HepG2 (cell line): ENCODE results near the gene CFAP46.

Experiments
- ARHGAP35 ChIP-seq: sonication (generic); formaldehyde crosslinking; IDR thresholded peaks from 2 replicates; pipeline ENCODE4 v1.9.0; 2022; ENCODE audit warnings: mild to moderate bottlenecking, inconsistent platforms, moderate library complexity, missing genetic modification reagents, borderline replicate concordance
- HDAC6 ChIP-seq: fragments of 200-600 bp; sonication (generic); IDR thresholded peaks from 2 replicates; pipeline ENCODE4 v1.7.0; 2017; ENCODE audit warnings: mild to moderate bottlenecking, antibody characterized with exemption, low read length, low read depth
- POLR2A ChIP-seq, 2 experiments: IDR thresholded peaks; 2 replicates each; pipeline ENCODE4 v1.6.1; 2011; ENCODE audit warnings: low read depth in 2 of 2, low read length in 2 of 2, mild to moderate bottlenecking in 1 of 2, moderate library complexity in 1 of 2; ENCODE audit not compliant: insufficient read depth in 1 of 2
- PTBP1 ChIP-seq: fragments of 200-400 bp; formaldehyde crosslinking; IDR thresholded peaks from 2 replicates; pipeline ENCODE4 v1.6.1; 2018; ENCODE audit warnings: low read length, low read depth; ENCODE audit not compliant: poor library complexity, severe bottlenecking
- TFDP1 ChIP-seq: IDR thresholded peaks from 2 replicates; pipeline ENCODE4 v1.6.1; 2016; ENCODE audit warnings: missing compliant biosample characterization, missing genetic modification reagents, borderline replicate concordance
- ZBTB25 ChIP-seq: IDR thresholded peaks from 2 replicates; pipeline ENCODE4 v1.6.1; 2018; ENCODE audit warnings: missing genetic modification reagents
- TF ChIP-seq, protein P1 (sequence below): sonication (generic); formaldehyde crosslinking; IDR thresholded peaks from 2 replicates; pipeline ENCODE4 v1.5.0; 2020; ENCODE audit warnings: mild to moderate bottlenecking, missing genetic modification reagents, moderate library complexity
- TF ChIP-seq, protein P2 (sequence below): sonication (generic); formaldehyde crosslinking; IDR thresholded peaks from 2 replicates; pipeline ENCODE4 v1.5.0; 2020; ENCODE audit warnings: mild to moderate bottlenecking, missing genetic modification reagents

- TF ChIP-seq ARHGAP35 (CRISPR knock-in tag) (no peak), HDAC6 (no peak), POLR2A (IDR thresholded peaks at IDR 0.05; ENCODE audit: insufficient read depth in 1 of 2, low read depth in 2 of 2, low read length in 2 of 2) (no peak), PTBP1 (no peak), ZBTB25 (CRISPR knock-in tag) (no peak), TFDP1 (CRISPR knock-in tag) (no peak)
- TF ChIP-seq, protein P1, sequence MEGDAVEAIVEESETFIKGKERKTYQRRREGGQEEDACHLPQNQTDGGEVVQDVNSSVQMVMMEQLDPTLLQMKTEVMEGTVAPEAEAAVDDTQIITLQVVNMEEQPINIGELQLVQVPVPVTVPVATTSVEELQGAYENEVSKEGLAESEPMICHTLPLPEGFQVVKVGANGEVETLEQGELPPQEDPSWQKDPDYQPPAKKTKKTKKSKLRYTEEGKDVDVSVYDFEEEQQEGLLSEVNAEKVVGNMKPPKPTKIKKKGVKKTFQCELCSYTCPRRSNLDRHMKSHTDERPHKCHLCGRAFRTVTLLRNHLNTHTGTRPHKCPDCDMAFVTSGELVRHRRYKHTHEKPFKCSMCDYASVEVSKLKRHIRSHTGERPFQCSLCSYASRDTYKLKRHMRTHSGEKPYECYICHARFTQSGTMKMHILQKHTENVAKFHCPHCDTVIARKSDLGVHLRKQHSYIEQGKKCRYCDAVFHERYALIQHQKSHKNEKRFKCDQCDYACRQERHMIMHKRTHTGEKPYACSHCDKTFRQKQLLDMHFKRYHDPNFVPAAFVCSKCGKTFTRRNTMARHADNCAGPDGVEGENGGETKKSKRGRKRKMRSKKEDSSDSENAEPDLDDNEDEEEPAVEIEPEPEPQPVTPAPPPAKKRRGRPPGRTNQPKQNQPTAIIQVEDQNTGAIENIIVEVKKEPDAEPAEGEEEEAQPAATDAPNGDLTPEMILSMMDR (CRISPR knock-in tag), result no peak
- TF ChIP-seq, protein P2, sequence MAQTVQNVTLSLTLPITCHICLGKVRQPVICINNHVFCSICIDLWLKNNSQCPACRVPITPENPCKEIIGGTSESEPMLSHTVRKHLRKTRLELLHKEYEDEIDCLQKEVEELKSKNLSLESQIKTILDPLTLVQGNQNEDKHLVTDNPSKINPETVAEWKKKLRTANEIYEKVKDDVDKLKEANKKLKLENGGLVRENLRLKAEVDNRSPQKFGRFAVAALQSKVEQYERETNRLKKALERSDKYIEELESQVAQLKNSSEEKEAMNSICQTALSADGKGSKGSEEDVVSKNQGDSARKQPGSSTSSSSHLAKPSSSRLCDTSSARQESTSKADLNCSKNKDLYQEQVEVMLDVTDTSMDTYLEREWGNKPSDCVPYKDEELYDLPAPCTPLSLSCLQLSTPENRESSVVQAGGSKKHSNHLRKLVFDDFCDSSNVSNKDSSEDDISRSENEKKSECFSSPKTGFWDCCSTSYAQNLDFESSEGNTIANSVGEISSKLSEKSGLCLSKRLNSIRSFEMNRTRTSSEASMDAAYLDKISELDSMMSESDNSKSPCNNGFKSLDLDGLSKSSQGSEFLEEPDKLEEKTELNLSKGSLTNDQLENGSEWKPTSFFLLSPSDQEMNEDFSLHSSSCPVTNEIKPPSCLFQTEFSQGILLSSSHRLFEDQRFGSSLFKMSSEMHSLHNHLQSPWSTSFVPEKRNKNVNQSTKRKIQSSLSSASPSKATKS (CRISPR knock-in tag), result no peak
Measured at GRCh38 chr10:132904814-132905649, 37.3 kb downstream of the CFAP46 start.
